ENCODE results near the gene STUB1.

- TF ChIP-seq, protein P1, sequence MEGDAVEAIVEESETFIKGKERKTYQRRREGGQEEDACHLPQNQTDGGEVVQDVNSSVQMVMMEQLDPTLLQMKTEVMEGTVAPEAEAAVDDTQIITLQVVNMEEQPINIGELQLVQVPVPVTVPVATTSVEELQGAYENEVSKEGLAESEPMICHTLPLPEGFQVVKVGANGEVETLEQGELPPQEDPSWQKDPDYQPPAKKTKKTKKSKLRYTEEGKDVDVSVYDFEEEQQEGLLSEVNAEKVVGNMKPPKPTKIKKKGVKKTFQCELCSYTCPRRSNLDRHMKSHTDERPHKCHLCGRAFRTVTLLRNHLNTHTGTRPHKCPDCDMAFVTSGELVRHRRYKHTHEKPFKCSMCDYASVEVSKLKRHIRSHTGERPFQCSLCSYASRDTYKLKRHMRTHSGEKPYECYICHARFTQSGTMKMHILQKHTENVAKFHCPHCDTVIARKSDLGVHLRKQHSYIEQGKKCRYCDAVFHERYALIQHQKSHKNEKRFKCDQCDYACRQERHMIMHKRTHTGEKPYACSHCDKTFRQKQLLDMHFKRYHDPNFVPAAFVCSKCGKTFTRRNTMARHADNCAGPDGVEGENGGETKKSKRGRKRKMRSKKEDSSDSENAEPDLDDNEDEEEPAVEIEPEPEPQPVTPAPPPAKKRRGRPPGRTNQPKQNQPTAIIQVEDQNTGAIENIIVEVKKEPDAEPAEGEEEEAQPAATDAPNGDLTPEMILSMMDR (conservative IDR thresholded peaks at IDR 0.05 in 1 of 2, IDR thresholded peaks at IDR 0.05 in 1 of 2; ENCODE audit: low read depth in 1 of 2, low read length in 2 of 2), result no peak
- TF ChIP-seq EZH2 (IDR thresholded peaks at IDR 0.05; ENCODE audit: low read length, missing control alignments), result no peak
These were observed 36.0 kb downstream of the STUB1 start for GRCh38 chr16:716200-716568.

Data from fibroblast of lung (primary cell).